ENCODE results near the gene LDLRAD2. TPM values are rescaled to one million over a fixed set of nuclear protein-coding genes. Genes with fewer than 3 reads are reported as not detected.

LDLRAD2 gene
- total and polyA plus RNA-seq, 2 of the 8 experiments (the other 6 are each of a cell fraction or from before 2014, with no cell fraction given), result 0.48 to 0.74 TPM

DNA sequence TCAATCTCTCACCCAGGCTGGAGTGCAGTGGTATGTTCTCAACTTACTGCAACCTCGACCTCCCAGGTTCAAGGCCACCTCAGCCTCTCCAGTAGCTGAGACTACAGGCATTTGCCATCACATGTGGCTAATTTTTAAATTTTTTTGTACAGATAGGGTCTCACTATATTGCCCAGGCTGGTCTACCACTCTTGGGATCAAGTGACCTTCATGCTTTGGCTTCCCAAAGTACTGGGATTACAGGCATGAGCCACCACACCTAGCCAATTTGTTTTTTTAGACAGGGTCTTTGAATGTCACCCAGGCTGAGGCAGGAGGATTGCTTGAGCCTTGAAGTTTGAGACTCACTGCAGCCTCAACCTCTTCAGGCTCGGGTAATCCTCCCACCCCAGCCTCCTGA is 19.0 kb upstream of the LDLRAD2 start:
- Histone ChIP-seq H3K4me1 (replicated peaks in 1 of 4; ENCODE audit: control insufficient read depth in 3 of 4, insufficient read depth in 4 of 4, low read length in 3 of 4) (peaks cover 0 to 2% (median 0%) of the 10 kb centered on the region in 4 experiments; a peak in 1 of 7 replicates), H3K79me2 (ENCODE audit: control insufficient read depth in 1 of 2, insufficient read depth in 2 of 2, low read length in 2 of 2) (no peaks in the 10 kb centered on the region)
- POLR2A ChIA-PET (ENCODE audit: partially characterized antibody), result interaction anchor here (1.1 kb wide), 1 partner anchor 10 kb away, joined by 3 read pairs; the partner anchor contains the start of gene USP48
- TF ChIP-seq MAFK (IDR thresholded peaks at IDR 0.05; ENCODE audit: low read depth, low read length) (no peak), RFX5 (IDR thresholded peaks at IDR 0.05; ENCODE audit: borderline replicate concordance, low read depth, low read length) (no peak), SIRT6 (IDR thresholded peaks at IDR 0.05; ENCODE audit: low read length) (no peak), BCL11A (IDR thresholded peaks at IDR 0.05; ENCODE audit: low read depth in 2 of 2, low read length in 2 of 2) (no peak), RNF2 (IDR thresholded peaks at IDR 0.05; ENCODE audit: borderline replicate concordance, low read depth, low read length, missing control alignments, poor library complexity, severe bottlenecking) (no peak), CBX5 (IDR thresholded peaks at IDR 0.05; ENCODE audit: low read depth, low read length) (no peak), SRF (IDR thresholded peaks at IDR 0.05; ENCODE audit: low read depth, low read length) (no peak), ASH2L (IDR thresholded peaks at IDR 0.05; ENCODE audit: low read length) (no peak), RAD21 (IDR thresholded peaks at IDR 0.05 in 1 of 2, conservative IDR thresholded peaks at IDR 0.05 in 1 of 2; ENCODE audit: low read depth in 2 of 2, low read length in 2 of 2) (no peak), EGR1 (IDR thresholded peaks at IDR 0.05; ENCODE audit: borderline replicate concordance, low read depth, low read length) (no peak), TEAD4 (IDR thresholded peaks at IDR 0.05; ENCODE audit: low read depth, low read length) (no peak), CTCF (IDR thresholded peaks at IDR 0.05; ENCODE audit: control extremely low read depth in 1 of 3, insufficient read depth in 1 of 3, low read depth in 1 of 3, low read length in 3 of 3) (no peak)

More for the DNA sequence above, 19.0 kb upstream of the LDLRAD2 start:
- Histone ChIP-seq H4K91ac (replicated peaks; ENCODE audit: insufficient read length, low read length) (no peak overlapping the region), H3K27ac (ENCODE audit: low read depth, low read length) (no peak overlapping the region), H3K4me2 (ENCODE audit: insufficient read depth in 1 of 2, low read depth in 2 of 2, low read length in 2 of 2) (no peak overlapping the region), H3K4me3 (ENCODE audit: extremely low read depth in 1 of 4, insufficient read depth in 2 of 4, low read depth in 3 of 4, low read length in 4 of 4) (no peak overlapping the region), H4K5ac (ENCODE audit: insufficient read length, low read depth, low read length) (no peak overlapping the region), H3K36me3 (ENCODE audit: control insufficient read depth in 2 of 4, insufficient read depth in 4 of 4, low read length in 3 of 4) (no peaks in the 10 kb centered on the region), H3K79me1 (ENCODE audit: low read depth, low read length) (no peaks in the 10 kb centered on the region), H2BK20ac (ENCODE audit: low read length) (no peak overlapping the region), H4K8ac (ENCODE audit: extremely low read depth, insufficient read depth, low read length) (no peak overlapping the region), H3K56ac (replicated peaks; ENCODE audit: insufficient read length, low read depth, low read length) (no peak overlapping the region), H3K9ac (replicated peaks in 1 of 4; ENCODE audit: extremely low read depth in 1 of 4, low read depth in 3 of 4, low read length in 3 of 4) (no peak overlapping the region), H2AK5ac (ENCODE audit: low read depth, low read length) (no peak overlapping the region), H3K27me3 (replicated peaks in 1 of 4; ENCODE audit: control insufficient read depth in 3 of 4, extremely low read depth in 1 of 4, insufficient read depth in 3 of 4, low read length in 3 of 4) (no peaks in the 10 kb centered on the region), H3K14ac (ENCODE audit: insufficient read length) (no peak overlapping the region), H3K23ac (ENCODE audit: insufficient read length) (no peak overlapping the region), H3K18ac (ENCODE audit: extremely low read depth, low read length) (no peak overlapping the region), H2BK12ac (ENCODE audit: low read depth, low read length) (no peak overlapping the region), H2BK15ac (ENCODE audit: low read length) (no peak overlapping the region), H3K23me2 (ENCODE audit: low read depth, low read length) (no peaks in the 10 kb centered on the region), H3K9me3 (ENCODE audit: insufficient read depth in 2 of 2, low read depth in 1 of 2, low read length in 1 of 2) (no peaks in the 10 kb centered on the region), H2AFZ (ENCODE audit: low read length) (no peak overlapping the region), H3K4ac (replicated peaks; ENCODE audit: insufficient read length, low read depth, low read length) (no peak overlapping the region), H2BK120ac (replicated peaks; ENCODE audit: low read depth, low read length) (no peak overlapping the region), H2BK5ac (ENCODE audit: low read depth, low read length) (no peak overlapping the region), H4K20me1 (replicated peaks in 1 of 2; ENCODE audit: control insufficient read depth in 1 of 2, insufficient read depth in 2 of 2, low read length in 2 of 2) (no peaks in the 10 kb centered on the region)
- DNase-seq (ENCODE audit: low read depth in 1 of 2, low spot score in 2 of 2), result no peak
- WGBS, 2 experiments (ENCODE audit: extremely low coverage in 1 of 2, insufficient coverage in 1 of 2, insufficient read length in 1 of 2, insufficient replicate concordance in 2 of 2, low coverage in 1 of 2, low lambda C conversion rate in 2 of 2, missing lambda C conversion rate in 1 of 2), result 92% methylated on average over 2 of the region's 2 CpGs; no CpG with 5 or more reads in 1 of the 2 experiments
- CTCF ChIA-PET (ENCODE audit: partially characterized antibody), result no interaction called here
- no peak for FAIRE-seq

All from H1 (cell line).